ENCODE data around the gene TSHR.

DNA sequence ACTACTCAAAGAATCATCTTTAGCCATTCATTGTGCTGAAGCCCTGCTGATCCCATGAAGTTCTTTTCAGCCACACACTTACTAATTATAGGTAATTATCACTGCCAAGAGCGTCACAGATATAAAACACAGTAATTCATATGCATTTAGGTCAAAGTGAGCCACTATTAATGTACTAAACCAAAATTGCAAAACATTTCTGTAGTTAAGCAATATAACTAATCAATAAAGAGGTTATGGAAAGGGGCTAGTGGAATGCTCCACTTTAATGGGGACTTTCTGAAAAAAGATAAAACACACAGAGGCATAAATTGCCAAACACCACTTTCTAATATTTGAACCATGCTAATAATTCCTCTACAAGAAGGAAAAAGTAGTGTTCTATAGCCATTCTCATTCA is 7.1 kb upstream of the TSHR start:
- TF ChIP-seq, protein P1, sequence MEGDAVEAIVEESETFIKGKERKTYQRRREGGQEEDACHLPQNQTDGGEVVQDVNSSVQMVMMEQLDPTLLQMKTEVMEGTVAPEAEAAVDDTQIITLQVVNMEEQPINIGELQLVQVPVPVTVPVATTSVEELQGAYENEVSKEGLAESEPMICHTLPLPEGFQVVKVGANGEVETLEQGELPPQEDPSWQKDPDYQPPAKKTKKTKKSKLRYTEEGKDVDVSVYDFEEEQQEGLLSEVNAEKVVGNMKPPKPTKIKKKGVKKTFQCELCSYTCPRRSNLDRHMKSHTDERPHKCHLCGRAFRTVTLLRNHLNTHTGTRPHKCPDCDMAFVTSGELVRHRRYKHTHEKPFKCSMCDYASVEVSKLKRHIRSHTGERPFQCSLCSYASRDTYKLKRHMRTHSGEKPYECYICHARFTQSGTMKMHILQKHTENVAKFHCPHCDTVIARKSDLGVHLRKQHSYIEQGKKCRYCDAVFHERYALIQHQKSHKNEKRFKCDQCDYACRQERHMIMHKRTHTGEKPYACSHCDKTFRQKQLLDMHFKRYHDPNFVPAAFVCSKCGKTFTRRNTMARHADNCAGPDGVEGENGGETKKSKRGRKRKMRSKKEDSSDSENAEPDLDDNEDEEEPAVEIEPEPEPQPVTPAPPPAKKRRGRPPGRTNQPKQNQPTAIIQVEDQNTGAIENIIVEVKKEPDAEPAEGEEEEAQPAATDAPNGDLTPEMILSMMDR (conservative IDR thresholded peaks at IDR 0.05; ENCODE audit: low read depth, low read length), result no peak
- no peak for TF ChIP-seq NFE2L2 (IDR thresholded peaks at IDR 0.05; ENCODE audit: low read depth, low read length)
- TF ChIP-seq POLR2A (IDR thresholded peaks at IDR 0.05; ENCODE audit: low read depth, low read length), result no peak
- no peak for TF ChIP-seq SMC3 (IDR thresholded peaks at IDR 0.05; ENCODE audit: low read depth, low read length)
- no peak for TF ChIP-seq CEBPB (IDR thresholded peaks at IDR 0.05; ENCODE audit: low read depth, low read length)
- no peak for TF ChIP-seq BHLHE40 (IDR thresholded peaks at IDR 0.05; ENCODE audit: low read depth, low read length)
- TF ChIP-seq RFX5 (IDR thresholded peaks at IDR 0.05; ENCODE audit: low read depth, low read length), result no peak
